SK-N-SH (cell line): ENCODE data around the gene ARHGEF40. TPM values are rescaled to one million over a fixed set of nuclear protein-coding genes. Genes with fewer than 3 reads are reported as not detected.

Experiments
- CTCF ChIA-PET: fragments of 300-600, 350-600 bp; formaldehyde crosslinking; extraction: SDS; loops from one replicate; lab custom pipeline; 2021; lab: Yijun Ruan, JAX
- POLR2A ChIA-PET: fragments of 350-600 bp; sonication (Branson Sonifier 250); formaldehyde crosslinking; extraction: SDS; loops from one replicate; lab custom pipeline; 2020; ENCODE audit warnings: antibody characterized with exemption, inconsistent platforms; lab: Yijun Ruan, JAX
- DNase-seq: peaks from one replicate; pipeline ENCODE4 v3.0.0; 2012
- H2AFZ ChIP-seq: fragments of 200-600 bp; sonication (generic); 2 replicates; pipeline ENCODE4 v1.8.1; 2016; ENCODE audit warnings: antibody characterized with exemption, mild to moderate bottlenecking, low read depth
- H3F3A ChIP-seq: fragments of 200-600 bp; sonication (generic); replicated peaks from 2 replicates; pipeline ENCODE3; 2016; ENCODE audit warnings: antibody characterized with exemption, mild to moderate bottlenecking; ENCODE audit not compliant: insufficient read depth
- H3K27ac ChIP-seq, 2 experiments: fragments of 200-500 bp in 1 of 2; fragments of 200-600 bp in 1 of 2; sonication (Bioruptor generic) in 1 of 2; sonication (generic), shearing (Covaris generic) in 1 of 2; 2 replicates each; pipeline versions ENCODE4 v1.5.1 to v1.6.1; 2014 to 2016; ENCODE audit warnings: low read depth in 2 of 2, inconsistent platforms in 1 of 2, low read length in 1 of 2, mild to moderate bottlenecking in 1 of 2, mixed read lengths in 1 of 2
- H3K27me3 ChIP-seq: fragments of 200-600 bp; sonication (generic), shearing (Covaris generic); 2 replicates; pipeline ENCODE4 v1.6.1; 2016; ENCODE audit warnings: mixed run types; ENCODE audit not compliant: insufficient read depth
- H3K36me3 ChIP-seq, 2 experiments: fragments of 200-500 bp in 1 of 2; fragments of 200-600 bp in 1 of 2; sonication (Bioruptor generic) in 1 of 2; sonication (generic) in 1 of 2; replicated peaks in 1 of 2; 2 replicates each; pipeline versions ENCODE3 to v1.5.1; 2014 to 2016; ENCODE audit warnings: low read length in 1 of 2, mild to moderate bottlenecking in 1 of 2; ENCODE audit not compliant: insufficient read depth in 2 of 2, control insufficient read depth in 1 of 2
- H3K4me1 ChIP-seq, 2 experiments: fragments of 200-500 bp in 1 of 2; fragments of 200-600 bp in 1 of 2; sonication (Bioruptor generic) in 1 of 2; sonication (generic), shearing (Covaris generic) in 1 of 2; 2 replicates each; pipeline versions ENCODE4 v1.5.1 to v1.6.1; 2014 to 2016; ENCODE audit warnings: low read depth in 1 of 2, low read length in 1 of 2, mixed run types in 1 of 2; ENCODE audit not compliant: insufficient read depth in 2 of 2, control insufficient read depth in 1 of 2
- H3K4me2 ChIP-seq: fragments of 200-600 bp; sonication (generic), shearing (Covaris generic); 2 replicates; pipeline ENCODE4 v1.6.1; 2017; ENCODE audit warnings: mixed run types
- H3K4me3 ChIP-seq, 2 experiments: fragments of 200-500 bp in 1 of 2; fragments of 200-600 bp in 1 of 2; sonication (Bioruptor generic) in 1 of 2; sonication (generic), shearing (Covaris generic) in 1 of 2; 2 replicates each; pipeline versions ENCODE4 v1.5.1 to v1.8.1; 2014 to 2016; ENCODE audit warnings: low read depth in 2 of 2, inconsistent platforms in 1 of 2, low read length in 1 of 2, mild to moderate bottlenecking in 1 of 2, mixed read lengths in 1 of 2, moderate library complexity in 1 of 2
- H3K79me2 ChIP-seq: fragments of 200-600 bp; sonication (generic); 2 replicates; pipeline ENCODE4 v1.8.1; 2017; ENCODE audit warnings: mild to moderate bottlenecking; ENCODE audit not compliant: insufficient read depth
- H3K9ac ChIP-seq: fragments of 200-600 bp; sonication (generic); 2 replicates; pipeline ENCODE4 v1.6.1; 2017; ENCODE audit warnings: mixed run types
- H3K9me2 ChIP-seq: fragments of 200-600 bp; sonication (generic); 2 replicates; pipeline ENCODE4 v1.6.1; 2017; ENCODE audit warnings: mixed run types
- H3K9me3 ChIP-seq: fragments of 200-600 bp; sonication (generic); 2 replicates; pipeline ENCODE4 v1.6.1; 2017; ENCODE audit warnings: mixed run types, mild to moderate bottlenecking, moderate library complexity
- H4K20me1 ChIP-seq: fragments of 200-600 bp; sonication (generic); 2 replicates; pipeline ENCODE4 v1.6.1; 2017; ENCODE audit warnings: mild to moderate bottlenecking, mixed run types; ENCODE audit not compliant: insufficient read depth
- CHD2 ChIP-seq: fragments of 150-350 bp; IDR thresholded peaks from 2 replicates; pipeline ENCODE4 v1.6.1; 2018; ENCODE audit warnings: low read length; ENCODE audit not compliant: partially characterized antibody
- ELF1 ChIP-seq: IDR thresholded peaks from 2 replicates; pipeline ENCODE4 v1.4.0; 2012
- EP300 ChIP-seq, 2 experiments: IDR thresholded peaks; 2 replicates each; pipeline versions ENCODE4 v1.4.0 to v1.6.1; 2012; ENCODE audit warnings: borderline replicate concordance in 1 of 2, low read depth in 1 of 2, low read length in 1 of 2
- EZH2phosphoT487 ChIP-seq: fragments of 200-600 bp; sonication (generic); IDR thresholded peaks from 2 replicates; pipeline ENCODE4 v1.6.1; 2017; ENCODE audit warnings: low read depth, mixed run types, mild to moderate bottlenecking, antibody characterized with exemption, moderate library complexity, borderline replicate concordance
- FOSL2 ChIP-seq: IDR thresholded peaks from 2 replicates; pipeline ENCODE4 v1.4.0; 2012; ENCODE audit warnings: low read depth, mild to moderate bottlenecking, moderate library complexity, borderline replicate concordance
- FOXM1 ChIP-seq: IDR thresholded peaks from 2 replicates; pipeline ENCODE4 v1.4.0; 2012; ENCODE audit warnings: low read depth, mild to moderate bottlenecking
- RAD21 ChIP-seq: IDR thresholded peaks from 2 replicates; pipeline ENCODE4 v1.6.1; 2012; ENCODE audit warnings: mild to moderate bottlenecking, low read length
- SMC3 ChIP-seq: IDR thresholded peaks from 2 replicates; pipeline ENCODE4 v1.6.1; 2012; ENCODE audit warnings: low read depth, low read length, improper control_type of control experiment
- TCF12 ChIP-seq: IDR thresholded peaks from 2 replicates; pipeline ENCODE4 v1.4.0; 2012
- WGBS: methylation state at CpG from one replicate; pipeline ENCODE4 v1.1.6; 2017; ENCODE audit warnings: low lambda C conversion rate; 5-methylcytosine and 5-hydroxymethylcytosine counted together
- polyA plus RNA-seq, 3 experiments: library from polyadenylated mRNA; depleted of rRNA; stranded (reverse); fragments of >200 nt; gene quantifications; 2 replicates each; pipeline ENCODE4 v1.2.3, GENCODE V29; 2012
- TF ChIP-seq, protein P1 (sequence below): IDR thresholded peaks from 2 replicates; pipeline ENCODE4; 2012
- TF ChIP-seq, protein P2 (sequence below): IDR thresholded peaks from 2 replicates; pipeline ENCODE4 v1.4.0; 2012; ENCODE audit warnings: low read depth, borderline replicate concordance

Gene ARHGEF40
- polyA plus RNA-seq, 1 of the 3 experiments (the other 2 are of a cell fraction), result 58.8 TPM

DNA sequence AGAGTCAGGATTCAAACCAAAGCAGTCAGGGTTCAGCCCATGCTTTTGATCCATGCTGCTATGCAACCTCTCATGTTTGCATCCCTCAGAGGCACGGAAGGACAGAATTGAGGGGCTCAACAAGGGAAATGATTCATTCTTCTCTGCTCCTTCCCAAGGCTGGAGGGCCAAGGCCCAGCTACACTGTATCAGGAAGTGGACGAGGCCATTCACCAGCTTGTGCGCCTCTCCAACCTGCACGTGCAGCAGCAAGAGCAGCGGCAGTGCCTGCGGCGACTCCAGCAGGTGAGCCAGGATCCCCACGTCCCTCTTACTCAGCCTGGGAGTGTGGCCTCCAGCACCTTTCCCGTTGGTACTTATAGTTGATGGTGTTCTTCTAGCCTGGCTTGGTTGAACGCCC is 8.6 kb downstream of the ARHGEF40 start:
- H3K27me3 ChIP-seq, result no peaks in the 10 kb centered on the region
- H3K36me3 ChIP-seq, result peaks cover 72 to 91% of the 10 kb centered on the region in 2 experiments
- H3K9me2 ChIP-seq, result no peaks in the 10 kb centered on the region
- H3K9ac ChIP-seq, result no peak overlapping the region
- POLR2A ChIA-PET, result no interaction called here
- H3F3A ChIP-seq, result peaks cover 3% of the 10 kb centered on the region
- TF ChIP-seq ELF1 (no peak), FOSL2 (no peak), EZH2phosphoT487 (no peak), FOXM1 (no peak), EP300 (IDR thresholded peaks at IDR 0.05; ENCODE audit: borderline replicate concordance in 1 of 2, low read depth in 1 of 2, low read length in 1 of 2) (no peak)
- TF ChIP-seq, protein P1, sequence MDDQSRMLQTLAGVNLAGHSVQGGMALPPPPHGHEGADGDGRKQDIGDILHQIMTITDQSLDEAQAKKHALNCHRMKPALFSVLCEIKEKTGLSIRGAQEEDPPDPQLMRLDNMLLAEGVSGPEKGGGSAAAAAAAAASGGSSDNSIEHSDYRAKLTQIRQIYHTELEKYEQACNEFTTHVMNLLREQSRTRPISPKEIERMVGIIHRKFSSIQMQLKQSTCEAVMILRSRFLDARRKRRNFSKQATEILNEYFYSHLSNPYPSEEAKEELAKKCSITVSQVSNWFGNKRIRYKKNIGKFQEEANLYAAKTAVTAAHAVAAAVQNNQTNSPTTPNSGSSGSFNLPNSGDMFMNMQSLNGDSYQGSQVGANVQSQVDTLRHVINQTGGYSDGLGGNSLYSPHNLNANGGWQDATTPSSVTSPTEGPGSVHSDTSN, result no peak
- TF ChIP-seq, protein P2, sequence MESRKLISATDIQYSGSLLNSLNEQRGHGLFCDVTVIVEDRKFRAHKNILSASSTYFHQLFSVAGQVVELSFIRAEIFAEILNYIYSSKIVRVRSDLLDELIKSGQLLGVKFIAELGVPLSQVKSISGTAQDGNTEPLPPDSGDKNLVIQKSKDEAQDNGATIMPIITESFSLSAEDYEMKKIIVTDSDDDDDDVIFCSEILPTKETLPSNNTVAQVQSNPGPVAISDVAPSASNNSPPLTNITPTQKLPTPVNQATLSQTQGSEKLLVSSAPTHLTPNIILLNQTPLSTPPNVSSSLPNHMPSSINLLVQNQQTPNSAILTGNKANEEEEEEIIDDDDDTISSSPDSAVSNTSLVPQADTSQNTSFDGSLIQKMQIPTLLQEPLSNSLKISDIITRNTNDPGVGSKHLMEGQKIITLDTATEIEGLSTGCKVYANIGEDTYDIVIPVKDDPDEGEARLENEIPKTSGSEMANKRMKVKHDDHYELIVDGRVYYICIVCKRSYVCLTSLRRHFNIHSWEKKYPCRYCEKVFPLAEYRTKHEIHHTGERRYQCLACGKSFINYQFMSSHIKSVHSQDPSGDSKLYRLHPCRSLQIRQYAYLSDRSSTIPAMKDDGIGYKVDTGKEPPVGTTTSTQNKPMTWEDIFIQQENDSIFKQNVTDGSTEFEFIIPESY, result no peak
- H3K79me2 ChIP-seq, result peaks cover 18% of the 10 kb centered on the region; the same call in 1 of the 2 replicates
- 84% methylated on average over 10 of the region's 10 CpGs for WGBS
- no peak overlapping the region for H3K4me2 ChIP-seq
- no peaks in the 10 kb centered on the region for H3K9me3 ChIP-seq
- H3K4me1 ChIP-seq, result peaks cover 0 to 11% of the 10 kb centered on the region in 2 experiments; a peak in 1 of 4 replicates
- 0 out of 2 replicates have a peak, but pooled peaks cover 8% of the 10 kb centered on the region for H4K20me1 ChIP-seq
- H3K27ac ChIP-seq, result no peak overlapping the region
- H2AFZ ChIP-seq, result no peak overlapping the region
- no peak for DNase-seq
- H3K4me3 ChIP-seq, result no peak overlapping the region
- CTCF ChIA-PET, result interaction anchor here (2.1 to 3.5 kb wide), 5 partner anchors 10 to 64 kb away, joined by 4 to 22 read pairs (median 13); no protein-coding TSS in a partner anchor

DNA sequence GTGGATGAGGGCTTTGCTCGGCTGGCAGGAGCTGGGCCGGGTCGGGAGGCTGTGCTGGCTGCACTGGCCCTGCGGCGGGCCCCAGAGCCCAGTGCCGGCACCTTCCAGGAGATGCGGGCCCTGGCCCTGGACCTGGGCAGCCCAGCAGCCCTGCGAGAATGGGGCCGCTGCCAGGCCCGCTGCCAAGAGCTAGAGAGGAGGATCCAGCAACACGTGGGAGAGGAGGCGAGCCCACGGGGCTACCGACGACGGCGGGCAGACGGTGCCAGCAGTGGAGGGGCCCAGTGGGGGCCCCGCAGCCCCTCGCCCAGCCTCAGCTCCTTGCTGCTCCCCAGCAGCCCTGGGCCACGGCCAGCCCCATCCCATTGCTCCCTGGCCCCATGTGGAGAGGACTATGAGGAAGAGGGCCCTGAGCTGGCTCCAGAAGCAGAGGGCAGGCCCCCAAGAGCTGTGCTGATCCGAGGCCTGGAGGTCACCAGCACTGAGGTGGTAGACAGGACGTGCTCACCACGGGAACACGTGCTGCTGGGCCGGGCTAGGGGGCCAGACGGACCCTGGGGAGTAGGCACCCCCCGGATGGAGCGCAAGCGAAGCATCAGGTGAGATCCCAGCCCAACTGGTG is 11.5 kb downstream of the ARHGEF40 start:
- no peaks in the 10 kb centered on the region for H3K9me2 ChIP-seq
- H3K36me3 ChIP-seq, result peaks cover 77 to 91% of the 10 kb centered on the region in 2 experiments
- H3K4me2 ChIP-seq, result no peak overlapping the region
- DNase-seq, result peak; percentile 25
- H3K79me2 ChIP-seq, result peaks cover 5% of the 10 kb centered on the region; the same call in 1 of the 2 replicates
- no peaks in the 10 kb centered on the region for H4K20me1 ChIP-seq
- TF ChIP-seq CHD2 (no peak), SMC3 (no peak), RAD21 (no peak), TCF12 (no peak), ELF1 (no peak)
- TF ChIP-seq, all 33 proteins: peak for 0
- Histone ChIP-seq H3K4me1 (peaks cover 0 to 11% of the 10 kb centered on the region in 2 experiments; a peak in 3 of 4 replicates), H3K9me3 (no peaks in the 10 kb centered on the region), H3K27me3 (no peaks in the 10 kb centered on the region), H3K27ac (no peak overlapping the region), H3K4me3 (no peak overlapping the region), H3F3A (peaks cover 19% of the 10 kb centered on the region), H3K9ac (no peak overlapping the region), H2AFZ (no peak overlapping the region)
- POLR2A ChIA-PET, result interaction anchor here (0.9 to 1.6 kb wide), 2 partner anchors 8 to 10 kb away, joined by 3 to 4 read pairs; no protein-coding TSS in a partner anchor
- CTCF ChIA-PET, result interaction anchor here (0.8 to 8.6 kb wide), 5 partner anchors 10 to 67 kb away, joined by 3 to 68 read pairs (median 6); partner anchors contain the start of gene ZNF219
- WGBS, result 80% methylated on average over 2 of the region's 30 CpGs
